CD4-positive, alpha-beta T cell treated with Interferon gamma for 1 hour (primary cell): ENCODE results near the gene DNALI1.

Source experiments
- DNase-seq: peaks from one replicate; pipeline ENCODE4 v3.0.0-alpha.2; 2020

DNALI1 gene

GRCh38 chr1:37605061-37605650 lies 48.4 kb downstream of the DNALI1 start:
- DNase-seq, result no peak

DNA sequence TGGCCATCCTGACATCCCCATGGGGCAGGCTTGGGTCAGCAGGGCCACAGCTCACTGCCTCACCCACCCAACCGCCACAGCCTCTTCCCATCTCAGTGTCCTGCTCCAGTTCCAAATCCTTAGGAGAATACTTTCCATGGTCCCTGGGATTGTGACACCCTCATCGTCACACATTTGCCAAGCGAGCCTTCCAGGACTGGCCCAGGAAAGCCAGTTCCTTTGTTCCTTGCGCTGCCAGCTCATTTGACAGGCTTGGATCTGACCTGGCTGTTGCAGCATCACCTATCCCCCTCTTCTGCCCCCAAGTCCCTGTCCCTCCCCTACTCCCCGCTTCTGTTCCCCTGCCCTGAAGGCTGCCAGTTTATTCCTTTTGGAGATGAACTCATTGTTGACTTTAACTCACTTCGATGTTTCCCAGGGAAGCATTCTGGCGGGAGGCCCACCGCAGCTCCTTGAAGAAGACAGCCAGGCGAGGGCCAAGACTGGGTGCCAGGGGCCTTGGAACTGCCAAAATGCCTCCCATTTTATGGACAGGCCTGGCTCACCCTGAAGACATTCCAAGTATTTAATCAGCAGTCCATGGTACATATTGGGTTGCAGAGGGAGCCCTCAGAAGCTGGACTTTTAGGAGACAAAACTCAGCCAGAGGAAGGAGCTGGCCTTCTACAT lies 49.2 kb downstream of the DNALI1 start:
- DNase-seq, result no peak

DNA sequence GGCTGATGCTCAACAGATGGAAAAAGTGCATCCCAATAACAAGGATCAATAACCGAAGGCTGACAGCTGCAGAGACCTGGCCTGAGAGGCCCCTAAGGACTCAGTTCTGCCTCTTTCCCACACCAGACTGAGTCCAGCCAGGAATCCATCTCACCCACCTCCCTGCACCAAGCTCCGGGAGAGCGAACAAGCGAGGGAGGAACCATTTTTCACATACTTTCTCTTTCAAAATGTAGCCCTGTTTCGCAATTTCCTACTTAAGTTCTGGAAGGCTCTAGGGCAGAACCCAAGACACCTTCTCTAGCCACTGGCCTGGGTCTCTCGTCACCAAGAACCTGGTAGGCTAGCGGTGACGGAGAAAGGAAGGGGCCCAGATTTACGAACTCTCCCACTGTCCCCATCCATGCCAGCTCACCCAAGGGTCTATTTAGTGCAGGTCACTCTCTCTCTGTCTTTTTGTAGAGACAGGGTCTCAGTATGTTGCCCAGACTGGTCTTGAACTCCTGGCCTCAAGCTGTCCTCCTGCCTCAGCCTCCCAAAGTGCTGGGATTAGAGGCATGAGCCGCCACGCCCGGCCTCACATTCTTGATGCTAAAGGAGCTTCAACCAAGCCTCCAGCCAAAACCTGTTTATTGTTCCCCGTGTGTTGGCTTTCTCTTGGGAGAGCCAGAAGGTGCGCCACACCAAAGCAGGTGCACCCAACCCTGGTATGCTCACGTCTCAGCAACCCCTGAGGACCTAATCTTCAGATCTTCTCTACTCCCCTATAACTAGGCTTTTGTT lies 49.9 kb downstream of the DNALI1 start:
- DNase-seq, result no peak

GRCh38 chr1:37609002-37609401 lies 52.3 kb downstream of the DNALI1 start:
- no peak for DNase-seq

- DNase-seq, result no peak
Observed at GRCh38 chr1:37609994-37610393, 53.3 kb downstream of the DNALI1 start.

GRCh38 chr1:37612186-37612585 lies 55.4 kb downstream of the DNALI1 start:
- no peak for DNase-seq

DNA sequence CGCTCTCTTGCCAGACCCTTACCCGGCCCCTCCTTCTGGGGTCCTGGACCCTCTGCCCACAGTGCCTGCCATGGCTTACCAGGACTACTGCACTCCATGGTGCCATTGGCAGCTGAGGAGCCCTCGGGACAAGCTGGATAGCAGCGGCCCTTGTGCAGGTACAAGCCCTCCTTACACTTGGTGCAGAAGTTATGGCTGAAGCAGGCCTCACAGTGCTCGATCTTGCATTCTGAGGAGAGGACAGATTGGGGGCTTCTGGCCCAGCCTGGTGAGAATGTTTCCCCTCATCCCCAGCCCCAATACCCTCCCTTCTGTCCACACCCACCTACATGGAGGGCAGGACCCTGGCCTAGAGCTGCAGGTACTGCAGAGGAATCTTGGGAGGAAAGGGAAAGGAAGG lies 57.4 kb downstream of the DNALI1 start:
- no peak for DNase-seq

- DNase-seq, result no peak
Observed at GRCh38 chr1:37616330-37616729, 59.6 kb downstream of the DNALI1 start.
